ENCODE results near the gene FARP2.

The FARP2 gene

GRCh38 chr2:241458687-241459086 lies 102.6 kb downstream of the FARP2 start:
- no peak for TF ChIP-seq CTCF (IDR thresholded peaks at IDR 0.05; ENCODE audit: control insufficient read depth, insufficient read depth, low read depth, low read length, missing control alignments)
- H3K4me3 ChIP-seq (ENCODE audit: control insufficient read depth, low read depth, low read length), result no peak overlapping the region
- no peak for DNase-seq (ENCODE audit: low read depth)

GRCh38 chr2:241459520-241459919 lies 103.4 kb downstream of the FARP2 start:
- TF ChIP-seq CTCF (IDR thresholded peaks at IDR 0.05; ENCODE audit: control insufficient read depth, insufficient read depth, low read depth, low read length, missing control alignments), result no peak
- DNase-seq (ENCODE audit: low read depth), result no peak
- no peak overlapping the region for H3K4me3 ChIP-seq (ENCODE audit: control insufficient read depth, low read depth, low read length)

GRCh38 chr2:241460631-241461030 lies 104.5 kb downstream of the FARP2 start:
- TF ChIP-seq CTCF (IDR thresholded peaks at IDR 0.05; ENCODE audit: control insufficient read depth, insufficient read depth, low read depth, low read length, missing control alignments), result no peak
- no peak for DNase-seq (ENCODE audit: low read depth)
- no peak overlapping the region for H3K4me3 ChIP-seq (ENCODE audit: control insufficient read depth, low read depth, low read length)

- no peak for TF ChIP-seq CTCF (IDR thresholded peaks at IDR 0.05; ENCODE audit: control insufficient read depth, insufficient read depth, low read depth, low read length, missing control alignments)
- H3K4me3 ChIP-seq (ENCODE audit: control insufficient read depth, low read depth, low read length), result no peak overlapping the region
- DNase-seq (ENCODE audit: low read depth), result no peak
Measured at GRCh38 chr2:241461693-241462677, 105.9 kb downstream of the FARP2 start.

- DNase-seq (ENCODE audit: low read depth), result no peak
- H3K4me3 ChIP-seq (ENCODE audit: control insufficient read depth, low read depth, low read length), result no peak overlapping the region
- no peak for TF ChIP-seq CTCF (IDR thresholded peaks at IDR 0.05; ENCODE audit: control insufficient read depth, insufficient read depth, low read depth, low read length, missing control alignments)
Measured at GRCh38 chr2:241463276-241464135, 107.4 kb downstream of the FARP2 start.

GRCh38 chr2:241465543-241465942 lies 109.5 kb downstream of the FARP2 start:
- TF ChIP-seq CTCF (IDR thresholded peaks at IDR 0.05; ENCODE audit: control insufficient read depth, insufficient read depth, low read depth, low read length, missing control alignments), result no peak
- DNase-seq (ENCODE audit: low read depth), result no peak
- H3K4me3 ChIP-seq (ENCODE audit: control insufficient read depth, low read depth, low read length), result no peak overlapping the region
